Myometrial cell (primary cell): ENCODE results near the gene NOC3L. TPM values are rescaled to one million over a fixed set of nuclear protein-coding genes. Genes with fewer than 3 reads are reported as not detected.

Source experiments
- total RNA-seq: library from RNA; depleted of rRNA; stranded (reverse); fragments of >200 nt; gene quantifications from 2 replicates; pipeline ENCODE4 v1.2.3, GENCODE V29; 2015

Gene NOC3L, protein sequence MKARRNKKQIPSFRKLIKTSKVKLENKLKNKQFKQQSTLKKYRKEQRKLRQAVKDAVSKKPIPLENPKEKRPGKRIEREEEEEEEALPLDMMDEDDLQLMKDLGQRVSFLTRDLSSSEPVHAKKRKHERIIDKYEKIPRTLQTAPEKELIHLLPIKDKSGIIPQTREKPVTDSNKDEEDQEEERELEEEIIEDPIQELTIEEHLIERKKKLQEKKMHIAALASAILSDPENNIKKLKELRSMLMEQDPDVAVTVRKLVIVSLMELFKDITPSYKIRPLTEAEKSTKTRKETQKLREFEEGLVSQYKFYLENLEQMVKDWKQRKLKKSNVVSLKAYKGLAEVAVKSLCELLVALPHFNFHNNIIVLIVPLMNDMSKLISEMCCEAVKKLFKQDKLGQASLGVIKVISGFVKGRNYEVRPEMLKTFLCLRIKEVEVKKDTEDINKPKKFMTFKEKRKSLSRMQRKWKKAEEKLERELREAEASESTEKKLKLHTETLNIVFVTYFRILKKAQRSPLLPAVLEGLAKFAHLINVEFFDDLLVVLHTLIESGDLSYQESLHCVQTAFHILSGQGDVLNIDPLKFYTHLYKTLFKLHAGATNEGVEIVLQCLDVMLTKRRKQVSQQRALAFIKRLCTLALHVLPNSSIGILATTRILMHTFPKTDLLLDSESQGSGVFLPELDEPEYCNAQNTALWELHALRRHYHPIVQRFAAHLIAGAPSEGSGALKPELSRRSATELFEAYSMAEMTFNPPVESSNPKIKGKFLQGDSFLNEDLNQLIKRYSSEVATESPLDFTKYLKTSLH
- 18.5 and 23.0 TPM in 2 replicates for total RNA-seq

DNA sequence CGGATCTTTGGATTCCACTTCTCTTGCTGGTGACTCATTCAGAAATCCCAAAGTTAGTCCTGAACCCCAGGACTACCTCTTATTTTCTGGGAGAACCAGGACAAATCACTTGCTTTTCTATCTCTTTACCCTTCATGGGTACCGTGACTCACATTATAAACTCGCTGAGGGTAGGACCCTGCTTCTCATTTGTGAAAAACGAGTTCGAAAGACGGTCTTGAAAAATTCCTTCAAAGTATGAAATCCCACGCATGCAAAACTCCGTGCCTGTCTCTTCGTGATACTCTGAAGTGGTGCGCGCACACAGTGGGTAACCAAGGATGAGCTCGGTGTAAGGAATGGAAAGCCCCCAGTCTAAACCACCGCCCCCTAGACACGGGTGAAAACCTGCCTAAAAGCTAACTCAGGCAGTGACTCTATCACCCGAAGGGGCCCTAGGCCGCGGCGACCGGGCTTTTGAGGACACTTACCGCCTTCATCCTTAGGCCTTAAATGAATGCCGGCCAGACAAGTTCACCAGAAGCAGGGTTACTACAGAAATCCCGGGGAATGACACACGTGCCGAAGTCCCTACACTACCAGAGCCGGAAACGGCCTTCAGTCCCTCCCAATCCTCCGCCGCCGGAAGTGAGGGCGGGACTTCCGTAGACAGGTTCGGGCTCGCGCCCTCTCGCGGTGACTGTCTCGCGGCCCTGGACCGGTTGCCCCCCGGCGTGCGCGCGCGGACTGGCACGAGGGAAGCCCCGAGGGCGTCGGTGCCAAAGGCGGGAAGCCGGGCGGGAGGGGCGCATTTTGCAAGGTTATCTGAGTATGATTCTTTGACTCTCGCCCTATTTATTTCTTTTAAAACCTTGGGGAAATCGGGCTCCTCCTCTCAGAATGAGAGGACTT lies at the start of gene NOC3L:
Gene NOC3L, minus strand, starts transcription at position 580 of the 891 bp plus-strand sequence. Its CDS starts 101 bp downstream, at position 479.

GRCh38 chr10:94402204-94402842 lies 39.6 kb upstream of the NOC3L start, which contains the start of gene TBC1D12:
TBC1D12 (plus strand) TSS chr10:94402541; CDS start chr10:94402614, 73 bp downstream.

Other genes with a start within 250 kb of the NOC3L start
- gene TBC1D12, start 39.6 kb upstream of the NOC3L start, total RNA-seq, result 4.3 and 5.5 TPM in 2 replicates
- 15.0 and 23.4 TPM in 2 replicates for gene HELLS, start 182.8 kb upstream of the NOC3L start, total RNA-seq